ENCODE measurements around the gene CMTM5.

DNA sequence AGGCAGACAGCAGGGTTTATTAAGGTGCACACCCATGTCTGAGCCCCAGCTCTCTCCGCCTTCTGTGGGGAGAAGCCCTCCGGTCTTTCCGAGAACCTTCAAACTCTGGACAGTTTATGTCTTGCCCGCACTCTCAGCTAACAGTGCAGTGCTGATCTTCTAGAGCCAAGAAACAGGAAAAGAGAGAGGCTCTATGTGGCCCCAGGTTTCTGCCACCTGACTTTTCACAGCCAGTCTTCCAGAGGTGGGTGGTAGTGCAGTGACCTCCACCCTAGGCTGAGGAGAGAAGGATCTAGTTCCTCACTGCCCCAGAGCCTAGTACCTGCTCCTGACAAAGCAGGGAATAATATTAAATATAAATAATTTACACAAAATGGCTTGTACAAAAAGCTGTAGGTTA is 20.2 kb upstream of the CMTM5 start:
- TF ChIP-seq TAF1 (IDR thresholded peaks at IDR 0.05; ENCODE audit: borderline replicate concordance, insufficient read depth, low read length) (no peak), SIN3A (IDR thresholded peaks at IDR 0.05; ENCODE audit: borderline replicate concordance, insufficient read depth, low read length) (no peak), POLR2AphosphoS5 (IDR thresholded peaks at IDR 0.05; ENCODE audit: low read depth, low read length) (no peak), FOXP2 (optimal IDR thresholded peaks at IDR 0.05; ENCODE audit: borderline replicate concordance, extremely low read depth, extremely low read length, insufficient read depth) (no peak)

Data from PFSK-1 (cell line).